Brain microvascular endothelial cell (primary cell): Measurements from ENCODE around the gene RBPMS2.

Experiments used
- DNase-seq: peaks from one replicate; pipeline ENCODE4 v3.0.0-alpha.2; 2020
- H3K27ac ChIP-seq: fragments of 250-450 bp; sonication (Bioruptor Pico); 2 replicates; pipeline ENCODE4 v1.5.1; 2020; ENCODE audit warnings: mild to moderate bottlenecking, moderate library complexity
- H3K27me3 ChIP-seq: fragments of 250-450 bp; sonication (Bioruptor Pico); replicated peaks from 2 replicates; pipeline ENCODE4 v1.5.1; 2020; ENCODE audit warnings: mild to moderate bottlenecking
- H3K36me3 ChIP-seq: fragments of 250-450 bp; sonication (Bioruptor Pico); replicated peaks from 2 replicates; pipeline ENCODE4 v1.5.1; 2020; ENCODE audit warnings: mild to moderate bottlenecking
- H3K4me3 ChIP-seq: 2 replicates; pipeline ENCODE4 v1.5.1; 2011; ENCODE audit warnings: low read depth, mild to moderate bottlenecking, control low read depth, low read length, moderate library complexity
- in situ Hi-C: cut with HindIII; loops from 2 replicates; pipeline ENCODE4 v1.10.0; 2017; ENCODE audit warnings: low sequenced_read_pairs, low pct_ligation_motif_present
- TF ChIP-seq, protein P1 (sequence below): IDR thresholded peaks from 2 replicates; pipeline ENCODE4 v1.5.1; 2011; ENCODE audit warnings: low read depth, mild to moderate bottlenecking, moderate library complexity, low read length, control low read depth, inconsistent platforms; ENCODE audit errors: missing control alignments

The RBPMS2 gene

DNA sequence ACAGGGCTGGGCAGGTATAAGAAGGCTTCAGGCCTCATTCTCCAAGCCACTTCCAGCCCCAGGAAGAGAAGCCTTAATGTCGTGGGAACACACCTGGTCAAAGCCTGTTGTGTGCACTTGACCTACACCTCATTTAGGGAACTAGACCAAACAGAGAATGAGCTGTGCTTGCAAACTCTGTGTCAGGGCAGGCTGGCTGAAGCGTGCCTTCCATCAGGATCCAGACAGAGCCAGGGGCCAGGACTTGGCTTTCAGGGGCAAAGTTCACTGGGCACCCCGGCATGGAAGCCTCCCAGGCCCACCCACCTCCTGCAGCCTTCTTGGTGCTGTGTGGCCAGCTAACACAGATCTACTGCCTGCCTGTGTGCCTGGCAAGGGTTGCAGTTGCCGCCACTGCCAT, 11.5 kb downstream of the RBPMS2 start:
- H3K4me3 ChIP-seq = no peak overlapping the region
- H3K27me3 ChIP-seq = no peaks in the 10 kb centered on the region
- DNase-seq = no peak
- H3K36me3 ChIP-seq = no peaks in the 10 kb centered on the region
- in situ Hi-C loops = no loop called here
- H3K27ac ChIP-seq = no peak overlapping the region
- TF ChIP-seq, protein P1, sequence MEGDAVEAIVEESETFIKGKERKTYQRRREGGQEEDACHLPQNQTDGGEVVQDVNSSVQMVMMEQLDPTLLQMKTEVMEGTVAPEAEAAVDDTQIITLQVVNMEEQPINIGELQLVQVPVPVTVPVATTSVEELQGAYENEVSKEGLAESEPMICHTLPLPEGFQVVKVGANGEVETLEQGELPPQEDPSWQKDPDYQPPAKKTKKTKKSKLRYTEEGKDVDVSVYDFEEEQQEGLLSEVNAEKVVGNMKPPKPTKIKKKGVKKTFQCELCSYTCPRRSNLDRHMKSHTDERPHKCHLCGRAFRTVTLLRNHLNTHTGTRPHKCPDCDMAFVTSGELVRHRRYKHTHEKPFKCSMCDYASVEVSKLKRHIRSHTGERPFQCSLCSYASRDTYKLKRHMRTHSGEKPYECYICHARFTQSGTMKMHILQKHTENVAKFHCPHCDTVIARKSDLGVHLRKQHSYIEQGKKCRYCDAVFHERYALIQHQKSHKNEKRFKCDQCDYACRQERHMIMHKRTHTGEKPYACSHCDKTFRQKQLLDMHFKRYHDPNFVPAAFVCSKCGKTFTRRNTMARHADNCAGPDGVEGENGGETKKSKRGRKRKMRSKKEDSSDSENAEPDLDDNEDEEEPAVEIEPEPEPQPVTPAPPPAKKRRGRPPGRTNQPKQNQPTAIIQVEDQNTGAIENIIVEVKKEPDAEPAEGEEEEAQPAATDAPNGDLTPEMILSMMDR = no peak

DNA sequence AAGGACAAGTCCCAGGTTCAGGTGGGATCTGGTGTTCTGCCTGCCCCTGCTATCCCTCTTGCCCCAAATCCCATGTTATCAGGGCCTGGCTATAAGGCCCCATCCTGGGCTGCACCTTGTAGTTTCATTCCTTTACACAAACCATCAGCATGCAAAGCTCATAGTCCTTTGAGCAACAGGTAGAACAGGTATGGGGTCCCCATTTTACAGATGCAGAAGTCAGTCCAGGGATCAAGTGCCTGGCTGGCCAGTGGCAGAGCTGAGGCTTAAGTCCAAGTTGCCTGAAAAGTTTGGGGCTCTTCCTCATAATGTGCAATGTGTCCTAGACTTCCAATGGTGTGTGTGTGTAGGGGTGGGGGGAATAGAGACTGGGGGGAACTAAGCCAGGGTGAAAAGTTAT, 11.9 kb downstream of the RBPMS2 start:
- Histone ChIP-seq H3K4me3 (no peak overlapping the region), H3K27ac (no peak overlapping the region), H3K36me3 (no peaks in the 10 kb centered on the region), H3K27me3 (no peaks in the 10 kb centered on the region)
- TF ChIP-seq, protein P1 = no peak
- DNase-seq = no peak
- in situ Hi-C loops = no loop called here

DNA sequence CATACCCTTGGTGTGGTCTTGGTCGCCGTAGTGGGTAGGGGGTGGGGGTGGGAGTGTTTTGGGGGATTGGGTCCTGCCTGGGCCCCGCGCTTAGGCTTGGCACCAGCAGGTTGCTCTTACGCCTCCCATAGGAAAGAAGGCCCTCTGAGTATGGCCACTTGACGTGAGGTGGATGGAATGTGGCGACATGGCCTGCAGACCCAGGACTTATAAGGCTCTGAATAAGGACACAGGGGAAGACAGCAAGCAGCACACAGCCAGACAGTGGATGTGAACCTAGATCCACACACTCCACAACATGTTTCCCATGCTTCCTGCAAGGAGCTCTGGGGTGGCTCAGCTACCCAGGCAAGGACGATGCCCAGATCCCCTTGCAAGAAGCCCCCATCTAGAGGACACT, 12.4 kb downstream of the RBPMS2 start:
- TF ChIP-seq, protein P1 = no peak
- no peak overlapping the region for H3K27ac ChIP-seq
- DNase-seq = no peak
- H3K27me3 ChIP-seq = no peaks in the 10 kb centered on the region
- no peaks in the 10 kb centered on the region for H3K36me3 ChIP-seq
- in situ Hi-C loops = no loop called here
- H3K4me3 ChIP-seq = no peak overlapping the region

DNA sequence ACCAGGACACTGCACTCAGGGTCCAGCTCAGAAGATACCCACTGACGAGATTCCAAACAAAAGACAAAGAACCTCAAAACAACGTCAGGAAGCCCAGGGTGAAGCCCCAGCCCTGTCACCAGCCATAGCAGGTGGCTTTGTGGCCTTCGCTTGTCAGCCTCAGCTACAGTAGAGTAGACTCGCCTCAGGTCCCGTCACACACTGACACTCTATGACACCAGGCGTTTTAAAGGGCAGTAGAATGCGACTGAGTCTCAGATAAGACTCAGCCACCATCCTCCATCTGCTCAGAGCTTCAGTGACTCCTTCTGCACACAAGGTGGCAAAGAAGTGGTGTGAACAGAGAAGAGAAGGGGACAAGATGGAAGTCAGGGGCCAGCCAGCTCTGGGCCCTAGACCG, 12.8 kb downstream of the RBPMS2 start:
- Histone ChIP-seq H3K4me3 (no peak overlapping the region), H3K27me3 (no peaks in the 10 kb centered on the region), H3K27ac (no peak overlapping the region), H3K36me3 (no peaks in the 10 kb centered on the region)
- no peak for DNase-seq
- in situ Hi-C loops = no loop called here
- TF ChIP-seq, protein P1 = no peak

DNA sequence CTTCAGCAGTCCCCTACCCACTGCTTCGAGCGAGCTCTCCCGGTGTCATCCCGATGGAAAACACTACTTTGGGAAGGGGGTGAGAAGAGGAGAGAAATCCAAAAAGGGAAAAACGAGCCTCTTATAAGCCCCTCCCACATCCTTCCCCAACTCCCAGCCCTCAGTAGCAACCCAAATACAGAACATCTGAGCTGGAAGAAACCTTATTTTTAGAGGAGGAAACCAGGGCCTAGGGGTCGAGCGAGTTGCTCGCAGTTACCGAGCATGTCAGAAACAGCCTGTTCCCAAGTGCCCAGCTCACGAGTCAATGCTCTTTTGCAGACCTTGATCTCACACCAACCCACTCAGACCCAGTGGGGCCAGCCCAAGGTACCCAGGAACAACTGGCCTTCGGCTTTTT, 14.2 kb downstream of the RBPMS2 start:
- H3K27ac ChIP-seq = no peak overlapping the region
- TF ChIP-seq, protein P1 = no peak
- H3K36me3 ChIP-seq = no peaks in the 10 kb centered on the region
- no peak for DNase-seq
- no peaks in the 10 kb centered on the region for H3K27me3 ChIP-seq
- in situ Hi-C loops = no loop called here
- H3K4me3 ChIP-seq = no peak overlapping the region

DNA sequence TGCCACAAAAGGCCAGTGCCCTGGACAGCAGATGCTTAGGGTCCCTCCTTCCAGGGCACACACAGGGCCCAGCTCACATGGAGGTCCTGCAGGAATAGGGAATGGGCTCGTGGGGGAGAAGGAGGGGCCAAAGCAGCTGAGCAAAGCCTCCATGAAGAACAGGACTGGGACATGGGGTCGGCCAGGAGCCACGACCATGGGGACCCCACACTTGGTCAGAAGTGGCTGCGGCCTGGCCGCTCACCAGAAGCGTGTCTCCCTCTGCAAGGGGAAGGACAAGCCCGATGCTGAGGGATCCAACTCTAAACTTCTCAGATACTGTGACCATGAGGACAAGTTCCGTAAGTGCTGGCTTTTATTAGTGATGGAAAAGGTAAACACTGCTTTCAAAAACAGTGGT, 15.3 kb downstream of the RBPMS2 start:
- no peak overlapping the region for H3K4me3 ChIP-seq
- in situ Hi-C loops = no loop called here

More for the DNA sequence above, 15.3 kb downstream of the RBPMS2 start:
- DNase-seq = no peak
- TF ChIP-seq, protein P1 = no peak
- no peak overlapping the region for H3K27ac ChIP-seq
- no peaks in the 10 kb centered on the region for H3K36me3 ChIP-seq
- no peaks in the 10 kb centered on the region for H3K27me3 ChIP-seq
